ENCODE results near the gene CDH15.

The CDH15 gene

GRCh38 chr16:89141884-89142267 is 29.7 kb upstream of the CDH15 start:
- DNase-seq, result no peak

DNA sequence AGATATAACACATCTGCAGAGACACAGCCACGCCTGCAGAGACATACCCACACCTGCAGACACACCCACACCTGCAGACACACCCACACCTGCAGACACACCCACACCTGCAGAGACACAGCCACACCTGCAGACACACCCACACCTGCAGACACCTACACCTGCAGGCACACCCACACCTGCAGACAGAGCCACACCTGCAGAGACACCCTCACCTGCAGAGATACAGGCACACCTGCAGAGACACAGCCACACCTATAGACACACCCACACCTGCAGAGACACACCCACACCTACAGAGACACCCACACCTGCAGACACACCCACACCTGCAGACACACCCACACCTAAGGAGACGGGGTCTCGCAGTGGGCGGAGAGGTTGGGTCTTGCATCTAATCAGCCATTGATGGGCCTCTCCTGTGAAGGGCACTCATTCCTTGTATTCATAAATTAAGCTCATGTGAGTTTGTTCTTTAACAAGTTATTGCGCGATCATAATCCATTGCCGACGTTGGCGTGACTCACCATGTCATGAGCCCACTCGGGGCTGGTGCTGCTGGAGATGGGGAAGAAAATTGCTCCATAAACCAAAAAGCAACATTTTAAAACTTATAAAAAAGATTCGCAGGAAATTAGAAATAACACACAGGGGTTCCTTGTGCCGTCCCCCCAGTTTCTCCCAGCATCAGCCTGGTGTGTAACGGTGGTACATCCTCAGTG is 28.9 kb upstream of the CDH15 start:
- DNase-seq, result no peak

- DNase-seq, result no peak
Measured at GRCh38 chr16:89143201-89143741, 28.3 kb upstream of the CDH15 start.

- DNase-seq, result no peak
Measured at GRCh38 chr16:89143911-89144675, 27.5 kb upstream of the CDH15 start.

GRCh38 chr16:89144681-89145080 is 26.9 kb upstream of the CDH15 start:
- no peak for DNase-seq

DNA sequence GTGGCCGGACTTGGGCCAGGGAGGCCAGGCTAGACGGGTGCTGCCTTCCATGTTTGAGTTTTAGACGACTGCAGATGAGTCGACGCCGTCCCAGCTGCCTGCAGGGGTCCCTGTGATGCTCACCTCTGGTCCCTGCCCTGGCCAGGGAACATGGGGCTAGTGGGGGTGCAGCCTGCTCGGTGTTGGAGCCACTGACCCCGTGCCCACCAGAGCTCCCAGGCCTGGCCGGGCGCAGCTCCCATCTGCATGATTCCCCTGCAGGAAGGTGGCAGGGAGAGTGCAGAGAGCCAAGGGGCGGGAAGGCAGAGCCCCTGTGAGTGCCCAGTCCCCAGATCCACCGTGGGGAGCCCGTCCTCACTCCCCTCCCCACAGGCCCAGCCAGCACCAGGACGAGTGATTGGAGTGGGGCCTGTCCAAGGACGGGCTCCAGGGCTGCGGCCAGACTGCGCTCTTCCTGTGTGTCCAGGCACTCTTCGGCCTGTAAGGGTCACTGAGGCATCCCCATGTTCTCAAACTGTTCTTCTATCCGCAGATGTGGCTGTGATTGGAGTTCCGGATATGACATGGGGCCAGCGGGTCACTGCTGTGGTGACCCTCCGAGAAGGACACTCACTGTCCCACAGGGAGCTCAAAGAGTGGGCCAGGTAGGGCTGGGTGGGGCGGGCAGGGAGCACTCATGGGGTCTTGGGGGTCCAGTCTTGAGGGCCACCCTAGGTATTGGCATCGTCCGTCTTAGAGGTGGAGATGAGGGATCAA is 26.0 kb upstream of the CDH15 start:
- no peak for DNase-seq

DNA sequence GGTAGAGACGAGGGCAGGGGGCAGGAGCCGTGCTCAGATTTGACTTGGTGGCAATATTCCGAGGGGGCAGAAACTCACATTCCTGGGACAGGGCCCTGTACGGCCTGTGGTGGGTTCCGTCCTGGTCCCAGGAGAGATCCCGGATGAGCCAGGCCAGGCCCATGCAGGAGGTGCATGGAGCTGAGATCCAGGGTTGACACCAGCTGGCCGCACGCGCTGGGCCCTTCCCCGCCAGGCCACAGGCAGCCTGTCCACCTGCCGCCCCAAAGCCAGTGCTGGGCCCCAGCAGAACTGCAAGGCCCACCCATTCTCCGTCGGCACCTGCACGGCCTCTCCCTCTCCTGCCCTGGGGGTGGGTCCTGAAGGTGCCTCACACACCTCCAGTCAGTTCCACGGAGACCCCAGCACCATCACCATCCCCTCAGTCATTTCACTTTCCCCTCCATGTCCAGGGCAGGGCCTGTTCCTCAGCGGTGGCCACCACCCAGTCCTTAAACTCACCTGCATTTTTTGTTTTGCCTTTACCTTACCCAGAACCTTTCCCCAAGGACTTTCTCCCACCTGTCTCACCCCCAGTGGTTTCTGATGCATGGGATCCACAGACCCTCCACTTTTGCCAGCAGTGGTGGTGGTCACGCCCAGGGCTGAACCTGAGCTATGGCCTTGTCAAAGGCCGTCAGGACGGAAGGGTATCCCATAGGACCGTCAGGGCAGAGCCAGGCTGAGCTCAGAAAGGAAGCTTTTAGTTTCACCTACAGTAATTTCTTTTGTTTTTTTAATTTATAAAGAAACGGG is 25.1 kb upstream of the CDH15 start:
- no peak for DNase-seq

GRCh38 chr16:89147085-89147817 is 24.3 kb upstream of the CDH15 start:
- DNase-seq, result no peak

DNA sequence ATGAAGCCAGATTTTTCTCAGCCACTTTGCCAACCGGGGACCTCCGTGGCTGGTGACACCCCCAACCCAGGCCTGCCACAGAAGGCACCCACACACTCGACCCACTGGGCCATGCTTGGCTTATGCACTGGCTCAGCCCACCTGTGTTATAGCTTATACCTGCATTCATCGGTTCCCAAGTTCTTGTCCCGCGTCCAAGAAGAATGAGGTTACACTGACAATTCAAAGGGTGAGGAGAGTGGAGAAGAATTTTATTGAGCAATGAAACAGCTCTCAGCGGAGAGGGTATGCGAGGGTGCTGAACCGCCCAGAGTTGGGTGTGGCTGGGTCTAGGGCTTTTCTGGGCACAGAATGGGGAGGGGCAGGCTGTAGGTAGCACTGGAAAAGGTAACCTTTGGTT is 22.2 kb upstream of the CDH15 start:
- no peak for DNase-seq

DNA sequence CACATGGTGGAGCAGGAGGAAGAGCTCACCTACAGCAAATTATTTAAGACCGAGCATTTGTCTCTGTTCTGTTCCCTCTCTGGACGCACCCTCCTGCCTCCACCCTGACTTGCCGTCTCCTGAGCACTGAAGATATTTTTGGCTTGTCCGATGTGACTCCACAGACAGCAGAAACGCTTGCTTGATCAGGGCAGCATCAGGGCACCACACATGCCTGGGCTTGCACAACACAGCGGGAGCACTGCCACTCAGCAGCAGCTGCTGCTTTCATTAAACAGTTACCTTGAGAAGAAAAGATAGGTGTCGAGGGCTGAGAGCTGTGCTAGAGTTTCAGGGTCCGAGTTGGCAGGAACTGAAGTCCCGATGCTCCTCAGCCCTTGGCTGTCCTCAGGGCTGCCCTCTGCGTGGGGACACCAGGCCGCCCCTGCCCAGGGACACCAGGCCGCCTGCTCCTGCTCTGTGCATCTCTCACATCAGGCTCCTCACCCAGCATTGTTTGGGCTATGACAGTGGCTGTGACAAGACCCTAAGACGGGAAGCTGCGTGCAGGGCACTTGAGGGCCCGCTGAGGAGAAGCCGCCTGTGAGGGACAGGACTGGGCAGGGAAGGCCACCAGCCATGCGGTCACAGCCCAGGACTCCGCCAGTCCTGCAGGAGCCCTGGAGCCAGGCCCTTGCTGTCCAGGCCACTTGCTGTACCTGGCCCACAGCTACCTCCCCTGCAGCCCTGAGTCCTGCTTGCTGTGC is 21.3 kb upstream of the CDH15 start:
- DNase-seq, result no peak

- DNase-seq, result no peak
Measured at GRCh38 chr16:89150981-89151380, 20.6 kb upstream of the CDH15 start.

GRCh38 chr16:89152831-89153700 is 18.5 kb upstream of the CDH15 start:
- no peak for DNase-seq

DNA sequence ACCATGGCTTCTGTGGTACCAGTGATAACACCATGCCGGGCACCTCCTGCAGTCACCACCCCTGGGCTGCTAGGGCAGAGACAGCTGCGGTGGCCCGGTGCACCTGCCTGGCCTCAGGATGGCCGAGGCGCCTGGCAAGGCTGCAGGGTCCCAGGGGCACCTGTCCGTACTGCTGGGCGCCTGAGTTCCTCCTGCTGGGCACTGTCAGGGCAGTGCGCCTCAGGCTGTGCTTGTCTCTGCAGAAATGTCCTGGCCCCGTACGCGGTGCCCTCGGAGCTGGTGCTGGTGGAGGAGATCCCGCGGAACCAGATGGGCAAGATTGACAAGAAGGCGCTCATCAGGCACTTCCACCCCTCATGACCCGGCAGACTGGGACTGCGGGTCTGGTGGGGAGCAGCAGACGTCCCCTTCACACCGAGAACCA is 17.7 kb upstream of the CDH15 start:
- no peak for DNase-seq

DNA sequence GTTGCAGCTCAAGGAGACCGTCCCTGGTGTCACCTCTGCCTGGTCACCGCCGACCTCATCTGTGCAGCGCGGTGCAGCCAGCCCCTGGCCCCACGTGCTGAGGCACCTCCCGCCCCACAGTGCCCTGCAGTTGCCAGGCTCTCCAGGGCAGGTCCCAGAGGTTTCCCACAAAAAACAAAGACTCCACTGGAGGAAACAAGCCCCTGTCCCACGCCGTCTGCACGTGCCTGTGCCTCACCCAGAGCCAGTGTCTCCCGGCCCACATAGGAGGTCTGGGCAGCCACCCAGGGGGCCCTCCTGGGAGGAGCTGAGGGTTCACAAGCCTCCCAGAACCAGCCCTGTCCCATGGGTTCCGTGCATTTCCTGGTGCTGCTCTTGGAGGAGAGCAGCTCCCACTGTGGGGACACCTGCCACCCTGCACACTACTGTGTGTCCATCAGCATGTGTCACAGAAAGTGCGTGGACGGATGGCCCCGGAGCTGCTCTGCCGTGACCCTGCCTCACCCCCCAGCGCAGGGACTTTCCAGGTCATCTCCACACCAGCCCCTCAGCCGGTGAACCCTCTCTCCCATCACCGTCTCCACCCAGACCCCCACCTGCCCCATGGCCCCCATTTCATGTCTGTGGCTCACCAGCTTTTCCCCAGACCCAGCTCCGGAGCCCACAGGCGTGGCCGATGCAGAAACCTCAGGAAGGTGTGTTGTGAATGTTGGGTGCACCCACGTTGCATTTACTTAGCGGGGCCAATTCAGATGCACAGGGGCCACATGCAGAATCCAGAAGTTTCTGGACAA is 17.0 kb upstream of the CDH15 start:
- DNase-seq, result no peak

- DNase-seq, result no peak
Measured at GRCh38 chr16:89155184-89155679, 16.3 kb upstream of the CDH15 start.

- no peak for DNase-seq
Measured at GRCh38 chr16:89155851-89156739, 15.5 kb upstream of the CDH15 start.

GRCh38 chr16:89156740-89157645 is 14.6 kb upstream of the CDH15 start:
- no peak for DNase-seq

Data from NK-92 treated with Interleukin-12 subunit alpha and Interleukin-12 subunit beta, amount 100 ng/mL, for 24 hours (cell line).